ENCODE measurements around the gene SLC24A5. TPM values are rescaled to one million over a fixed set of nuclear protein-coding genes. Genes with fewer than 3 reads are reported as not detected.

The SLC24A5 gene
- total RNA-seq, 1 experiment from 2014 or later = not detected

DNA sequence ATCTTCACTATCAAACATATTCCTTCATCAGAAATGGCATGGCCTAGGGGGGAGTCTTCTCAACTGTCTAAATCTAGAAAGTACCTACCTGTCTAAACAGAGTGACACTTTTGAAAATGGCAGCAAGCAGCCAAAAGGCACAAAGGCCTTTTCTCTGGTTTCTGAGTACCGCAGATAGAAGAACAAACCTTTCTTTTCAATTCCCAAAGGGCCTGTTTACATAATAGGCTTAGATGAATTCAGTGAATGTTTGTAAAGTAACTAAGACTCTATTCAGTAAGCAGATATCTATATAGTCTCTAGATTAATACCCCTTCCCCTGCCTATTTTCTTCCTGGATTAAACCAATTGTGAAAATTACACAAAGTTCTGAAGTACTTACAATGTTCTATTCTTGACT, 50.2 kb downstream of the SLC24A5 start:
- peaks cover 54% of the 10 kb centered on the region for H3K4me1 Mint-ChIP-seq
- no peaks in the 10 kb centered on the region for H3K9me3 Mint-ChIP-seq
- no peak overlapping the region for H3K4me3 Mint-ChIP-seq
- H3K27ac Mint-ChIP-seq = no peak overlapping the region; the same call in 1 of the 2 replicates
- POLR2A ChIA-PET = no interaction called here
- ATAC-seq (no peak), DNase-seq (ENCODE audit: low spot score) (no peak)
- TF ChIP-seq, protein P1, sequence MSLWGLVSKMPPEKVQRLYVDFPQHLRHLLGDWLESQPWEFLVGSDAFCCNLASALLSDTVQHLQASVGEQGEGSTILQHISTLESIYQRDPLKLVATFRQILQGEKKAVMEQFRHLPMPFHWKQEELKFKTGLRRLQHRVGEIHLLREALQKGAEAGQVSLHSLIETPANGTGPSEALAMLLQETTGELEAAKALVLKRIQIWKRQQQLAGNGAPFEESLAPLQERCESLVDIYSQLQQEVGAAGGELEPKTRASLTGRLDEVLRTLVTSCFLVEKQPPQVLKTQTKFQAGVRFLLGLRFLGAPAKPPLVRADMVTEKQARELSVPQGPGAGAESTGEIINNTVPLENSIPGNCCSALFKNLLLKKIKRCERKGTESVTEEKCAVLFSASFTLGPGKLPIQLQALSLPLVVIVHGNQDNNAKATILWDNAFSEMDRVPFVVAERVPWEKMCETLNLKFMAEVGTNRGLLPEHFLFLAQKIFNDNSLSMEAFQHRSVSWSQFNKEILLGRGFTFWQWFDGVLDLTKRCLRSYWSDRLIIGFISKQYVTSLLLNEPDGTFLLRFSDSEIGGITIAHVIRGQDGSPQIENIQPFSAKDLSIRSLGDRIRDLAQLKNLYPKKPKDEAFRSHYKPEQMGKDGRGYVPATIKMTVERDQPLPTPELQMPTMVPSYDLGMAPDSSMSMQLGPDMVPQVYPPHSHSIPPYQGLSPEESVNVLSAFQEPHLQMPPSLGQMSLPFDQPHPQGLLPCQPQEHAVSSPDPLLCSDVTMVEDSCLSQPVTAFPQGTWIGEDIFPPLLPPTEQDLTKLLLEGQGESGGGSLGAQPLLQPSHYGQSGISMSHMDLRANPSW (CRISPR knock-in tag; conservative IDR thresholded peaks at IDR 0.05; ENCODE audit: low read depth) = no peak
- CTCF ChIA-PET = interaction anchor here (1.0 kb wide), 1 partner anchor 10 kb away, joined by 4 read pairs; no protein-coding TSS in a partner anchor
- no peaks in the 10 kb centered on the region for H3K27me3 Mint-ChIP-seq (ENCODE audit: low read depth)
- peaks cover 21% of the 10 kb centered on the region for H3K36me3 Mint-ChIP-seq

DNA sequence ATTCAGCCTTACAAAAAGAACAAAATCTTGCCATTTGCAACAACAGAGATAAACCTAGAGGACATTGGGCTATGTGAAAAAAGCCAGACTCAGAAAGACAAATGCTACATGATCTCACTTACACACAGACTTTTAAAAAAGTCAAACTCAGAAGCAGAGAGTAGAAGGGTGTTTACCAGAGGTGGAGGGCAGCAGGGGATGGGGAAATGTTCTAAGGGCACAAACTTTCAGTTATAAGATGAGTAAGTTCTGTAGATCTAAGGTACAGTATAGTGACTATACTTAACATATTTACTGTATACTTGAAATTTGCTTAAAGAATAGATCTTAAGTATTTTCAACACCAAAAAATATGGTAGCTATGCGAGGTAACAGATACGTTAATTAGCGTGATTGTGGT, 54.3 kb downstream of the SLC24A5 start:
- no peaks in the 10 kb centered on the region for H3K27me3 Mint-ChIP-seq (ENCODE audit: low read depth)
- no peaks in the 10 kb centered on the region for H3K36me3 Mint-ChIP-seq
- H3K4me1 Mint-ChIP-seq = peaks cover 78% of the 10 kb centered on the region
- DNase-seq (ENCODE audit: low spot score) = no peak
- CTCF ChIA-PET = no interaction called here
- H3K9me3 Mint-ChIP-seq = no peaks in the 10 kb centered on the region
- no peak for TF ChIP-seq EMX1 (CRISPR knock-in tag; IDR thresholded peaks at IDR 0.05)
- TF ChIP-seq CREM (CRISPR knock-in tag; IDR thresholded peaks at IDR 0.05) = no peak
- TF ChIP-seq MXD4 (CRISPR knock-in tag; IDR thresholded peaks at IDR 0.05; ENCODE audit: borderline replicate concordance) = no peak
- TF ChIP-seq, protein P2, sequence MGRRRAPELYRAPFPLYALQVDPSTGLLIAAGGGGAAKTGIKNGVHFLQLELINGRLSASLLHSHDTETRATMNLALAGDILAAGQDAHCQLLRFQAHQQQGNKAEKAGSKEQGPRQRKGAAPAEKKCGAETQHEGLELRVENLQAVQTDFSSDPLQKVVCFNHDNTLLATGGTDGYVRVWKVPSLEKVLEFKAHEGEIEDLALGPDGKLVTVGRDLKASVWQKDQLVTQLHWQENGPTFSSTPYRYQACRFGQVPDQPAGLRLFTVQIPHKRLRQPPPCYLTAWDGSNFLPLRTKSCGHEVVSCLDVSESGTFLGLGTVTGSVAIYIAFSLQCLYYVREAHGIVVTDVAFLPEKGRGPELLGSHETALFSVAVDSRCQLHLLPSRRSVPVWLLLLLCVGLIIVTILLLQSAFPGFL (CRISPR knock-in tag; IDR thresholded peaks at IDR 0.05; ENCODE audit: borderline replicate concordance) = no peak
- TF ChIP-seq ZNF416 (CRISPR knock-in tag; IDR thresholded peaks at IDR 0.05) = no peak
- no peak for TF ChIP-seq PRRX2 (CRISPR knock-in tag; IDR thresholded peaks at IDR 0.05)
- TF ChIP-seq TEAD4 (CRISPR knock-in tag; IDR thresholded peaks at IDR 0.05) = no peak
- no peak for TF ChIP-seq GABPB1 (CRISPR knock-in tag; IDR thresholded peaks at IDR 0.05)
- no peak for TF ChIP-seq ZNF138 (CRISPR knock-in tag; conservative IDR thresholded peaks at IDR 0.05)
- H3K4me3 Mint-ChIP-seq = no peak overlapping the region
- H3K27ac Mint-ChIP-seq = peak overlapping the region; percentile 19; the same call in 1 of the 2 replicates
- no peak for ATAC-seq
- POLR2A ChIA-PET = no interaction called here

DNA sequence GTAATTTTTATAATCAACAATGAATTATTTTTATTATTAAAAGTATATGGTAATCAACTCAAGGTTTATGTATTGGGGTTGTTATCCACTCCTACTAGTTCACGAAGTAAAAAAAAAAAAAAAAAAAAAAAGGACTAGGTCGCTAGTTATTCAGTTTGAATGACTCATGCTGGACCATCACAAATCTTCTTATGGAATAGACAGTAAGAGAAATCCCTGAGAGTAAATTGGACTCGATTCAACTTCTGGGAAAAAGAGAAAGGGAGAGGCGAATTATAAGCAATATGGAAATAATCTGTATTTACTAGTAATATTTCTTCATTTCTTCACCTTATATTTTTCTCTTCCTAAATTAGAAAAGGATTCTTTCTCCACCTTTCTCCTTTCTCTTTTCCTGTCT, 55.3 kb downstream of the SLC24A5 start:
- TF ChIP-seq, protein P3, sequence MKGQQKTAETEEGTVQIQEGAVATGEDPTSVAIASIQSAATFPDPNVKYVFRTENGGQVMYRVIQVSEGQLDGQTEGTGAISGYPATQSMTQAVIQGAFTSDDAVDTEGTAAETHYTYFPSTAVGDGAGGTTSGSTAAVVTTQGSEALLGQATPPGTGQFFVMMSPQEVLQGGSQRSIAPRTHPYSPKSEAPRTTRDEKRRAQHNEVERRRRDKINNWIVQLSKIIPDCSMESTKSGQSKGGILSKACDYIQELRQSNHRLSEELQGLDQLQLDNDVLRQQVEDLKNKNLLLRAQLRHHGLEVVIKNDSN (CRISPR knock-in tag; IDR thresholded peaks at IDR 0.05) = no peak
- TF ChIP-seq ZNF317 (CRISPR knock-in tag; IDR thresholded peaks at IDR 0.05; ENCODE audit: borderline replicate concordance, low read depth) (no peak), SP1 (CRISPR knock-in tag; conservative IDR thresholded peaks at IDR 0.05) (no peak), RELA (CRISPR knock-in tag; IDR thresholded peaks at IDR 0.05; ENCODE audit: borderline replicate concordance) (no peak), ETV6 (CRISPR knock-in tag; IDR thresholded peaks at IDR 0.05) (no peak), JAZF1 (CRISPR knock-in tag; IDR thresholded peaks at IDR 0.05) (no peak), NR1H2 (CRISPR knock-in tag; IDR thresholded peaks at IDR 0.05) (no peak), IRF2 (CRISPR knock-in tag; IDR thresholded peaks at IDR 0.05; ENCODE audit: borderline replicate concordance, low read depth) (no peak), NR3C1 (CRISPR knock-in tag; conservative IDR thresholded peaks at IDR 0.05; ENCODE audit: low read depth) (no peak), NFATC4 (CRISPR knock-in tag; IDR thresholded peaks at IDR 0.05) (no peak), ATF1 (CRISPR knock-in tag; IDR thresholded peaks at IDR 0.05) (no peak)
- TF ChIP-seq, protein P4, sequence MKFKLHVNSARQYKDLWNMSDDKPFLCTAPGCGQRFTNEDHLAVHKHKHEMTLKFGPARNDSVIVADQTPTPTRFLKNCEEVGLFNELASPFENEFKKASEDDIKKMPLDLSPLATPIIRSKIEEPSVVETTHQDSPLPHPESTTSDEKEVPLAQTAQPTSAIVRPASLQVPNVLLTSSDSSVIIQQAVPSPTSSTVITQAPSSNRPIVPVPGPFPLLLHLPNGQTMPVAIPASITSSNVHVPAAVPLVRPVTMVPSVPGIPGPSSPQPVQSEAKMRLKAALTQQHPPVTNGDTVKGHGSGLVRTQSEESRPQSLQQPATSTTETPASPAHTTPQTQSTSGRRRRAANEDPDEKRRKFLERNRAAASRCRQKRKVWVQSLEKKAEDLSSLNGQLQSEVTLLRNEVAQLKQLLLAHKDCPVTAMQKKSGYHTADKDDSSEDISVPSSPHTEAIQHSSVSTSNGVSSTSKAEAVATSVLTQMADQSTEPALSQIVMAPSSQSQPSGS (CRISPR knock-in tag; IDR thresholded peaks at IDR 0.05; ENCODE audit: borderline replicate concordance, low read depth) = no peak
- TF ChIP-seq, protein P5, sequence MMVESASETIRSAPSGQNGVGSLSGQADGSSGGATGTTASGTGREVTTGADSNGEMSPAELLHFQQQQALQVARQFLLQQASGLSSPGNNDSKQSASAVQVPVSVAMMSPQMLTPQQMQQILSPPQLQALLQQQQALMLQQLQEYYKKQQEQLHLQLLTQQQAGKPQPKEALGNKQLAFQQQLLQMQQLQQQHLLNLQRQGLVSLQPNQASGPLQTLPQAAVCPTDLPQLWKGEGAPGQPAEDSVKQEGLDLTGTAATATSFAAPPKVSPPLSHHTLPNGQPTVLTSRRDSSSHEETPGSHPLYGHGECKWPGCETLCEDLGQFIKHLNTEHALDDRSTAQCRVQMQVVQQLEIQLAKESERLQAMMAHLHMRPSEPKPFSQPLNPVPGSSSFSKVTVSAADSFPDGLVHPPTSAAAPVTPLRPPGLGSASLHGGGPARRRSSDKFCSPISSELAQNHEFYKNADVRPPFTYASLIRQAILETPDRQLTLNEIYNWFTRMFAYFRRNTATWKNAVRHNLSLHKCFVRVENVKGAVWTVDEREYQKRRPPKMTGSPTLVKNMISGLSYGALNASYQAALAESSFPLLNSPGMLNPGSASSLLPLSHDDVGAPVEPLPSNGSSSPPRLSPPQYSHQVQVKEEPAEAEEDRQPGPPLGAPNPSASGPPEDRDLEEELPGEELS (CRISPR knock-in tag; IDR thresholded peaks at IDR 0.05) = no peak
- TF ChIP-seq, protein P6, sequence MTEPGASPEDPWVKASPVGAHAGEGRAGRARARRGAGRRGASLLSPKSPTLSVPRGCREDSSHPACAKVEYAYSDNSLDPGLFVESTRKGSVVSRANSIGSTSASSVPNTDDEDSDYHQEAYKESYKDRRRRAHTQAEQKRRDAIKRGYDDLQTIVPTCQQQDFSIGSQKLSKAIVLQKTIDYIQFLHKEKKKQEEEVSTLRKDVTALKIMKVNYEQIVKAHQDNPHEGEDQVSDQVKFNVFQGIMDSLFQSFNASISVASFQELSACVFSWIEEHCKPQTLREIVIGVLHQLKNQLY (CRISPR knock-in tag; IDR thresholded peaks at IDR 0.05) = no peak

More for the DNA sequence above, 55.3 kb downstream of the SLC24A5 start:
- no peak for ATAC-seq
- peak overlapping the region; percentile 92 for H3K4me3 Mint-ChIP-seq
- H3K4me1 Mint-ChIP-seq = peaks cover 79% of the 10 kb centered on the region
- ChIA-PET POLR2A (no interaction called here), CTCF (no interaction called here)
- no peak for DNase-seq (ENCODE audit: low spot score)
- no peak overlapping the region for H3K27ac Mint-ChIP-seq
- H3K9me3 Mint-ChIP-seq = no peaks in the 10 kb centered on the region
- H3K36me3 Mint-ChIP-seq = no peaks in the 10 kb centered on the region
- H3K27me3 Mint-ChIP-seq (ENCODE audit: low read depth) = no peaks in the 10 kb centered on the region

Measured in WTC11 (cell line).